C1 segment of cervical spinal cord (tissue), 14 donors: Measurements from ENCODE around the gene BTBD9.
A peak's percentile ranks its signal among the peaks of the same experiment; 100 is the strongest.
"Not testable (repeated sequence)": the region's sequence is repeated elsewhere in the genome, so short reads cannot be mapped to it uniquely, and the experiment has no call there.

ENCODE experiments used
- DNase-seq, 14 donors: peaks; one replicate each; lab custom pipeline; 2025; lab: John Stamatoyannopoulos, UW

BTBD9 gene

DNA sequence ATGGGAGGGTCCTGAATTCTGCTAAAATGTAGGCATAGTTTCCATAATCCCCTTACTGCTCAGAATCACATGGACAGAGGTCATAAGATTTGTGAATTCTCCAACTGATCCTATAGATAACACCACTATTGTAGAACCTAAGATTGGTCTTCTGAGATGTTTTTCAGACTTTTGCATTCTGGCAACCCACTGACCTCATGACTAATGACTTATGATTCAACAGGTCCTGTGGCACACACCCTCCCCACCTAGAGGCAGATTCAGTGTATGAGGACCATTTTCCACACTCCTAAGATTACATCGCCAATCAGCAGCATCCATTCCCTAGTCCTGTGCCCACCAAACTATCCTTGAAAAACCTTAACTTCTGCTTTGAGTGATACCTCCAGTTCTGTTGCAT, 207.2 kb downstream of the BTBD9 start:
- DNase-seq, result no peak

DNA sequence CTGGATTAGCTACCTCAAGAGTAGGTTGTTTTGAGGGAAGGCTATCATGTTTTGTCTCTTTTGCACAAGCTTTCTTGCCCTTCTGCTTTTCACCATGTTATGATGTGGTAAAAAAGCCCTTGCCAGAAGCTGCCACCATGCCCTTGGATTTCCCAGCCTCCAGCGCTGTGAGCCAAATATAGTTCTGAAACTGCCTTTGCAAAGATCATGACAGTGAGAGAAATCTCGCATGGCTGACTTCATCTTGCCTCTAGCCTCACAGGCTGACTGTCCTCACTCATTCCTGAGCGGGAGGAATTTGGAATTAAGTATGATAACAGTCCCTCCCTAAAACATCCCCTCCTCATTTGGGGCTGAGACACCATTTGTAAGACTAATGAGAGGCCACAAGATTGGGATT, 207.7 kb downstream of the BTBD9 start:
- no peak for DNase-seq

DNA sequence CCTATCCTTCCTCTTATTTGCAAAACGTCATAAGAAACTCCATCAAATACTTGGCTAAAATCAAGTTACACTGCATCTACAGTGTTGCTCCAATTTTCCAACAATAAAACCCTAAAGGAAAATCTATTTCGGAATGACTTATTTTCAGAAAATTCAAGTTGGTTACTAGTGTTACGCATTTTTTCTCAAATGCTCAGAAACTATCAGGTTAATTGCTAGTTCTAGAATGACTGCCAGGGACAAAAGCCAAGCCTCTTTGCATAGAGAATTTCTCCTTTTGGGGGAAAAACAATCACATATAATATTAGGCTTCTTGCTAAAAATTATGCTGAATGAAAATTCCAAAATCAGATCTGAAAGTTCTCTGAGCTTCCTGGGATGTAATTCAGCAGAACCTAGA, 210.2 kb downstream of the BTBD9 start:
- DNase-seq, result no peak

DNA sequence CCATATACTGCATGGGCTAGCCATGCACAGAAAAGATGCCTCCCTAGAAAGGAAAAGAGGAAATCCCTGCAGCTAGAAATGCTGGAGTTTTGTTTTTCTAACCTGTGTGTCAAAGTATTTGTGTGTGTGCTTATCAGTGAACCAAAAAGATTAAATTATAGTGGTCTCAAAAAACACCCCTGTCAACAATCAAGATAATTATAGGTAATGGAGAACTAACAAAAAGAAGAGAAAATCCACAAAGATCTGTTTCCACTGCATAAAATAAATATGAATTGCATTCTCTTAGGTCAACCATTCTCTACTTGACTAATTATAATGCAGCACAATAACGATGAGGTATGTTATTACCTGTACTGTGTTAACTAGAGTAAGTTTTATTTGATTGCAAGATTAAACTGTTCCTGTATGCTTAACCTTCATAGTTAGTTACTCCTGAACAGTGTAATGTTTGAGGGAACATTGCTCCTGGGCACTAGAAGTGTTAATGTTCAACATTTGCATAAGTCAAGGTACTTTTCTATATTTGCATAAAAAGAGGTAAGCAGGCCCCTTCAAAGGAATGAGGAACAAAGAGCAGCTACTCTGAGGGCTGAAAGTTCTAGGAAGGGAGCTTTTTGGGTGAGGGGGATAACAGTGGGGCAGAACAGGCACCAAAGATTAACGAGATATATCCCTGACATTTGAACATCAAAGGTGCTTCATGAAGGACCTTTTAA, 212.1 kb downstream of the BTBD9 start:
- DNase-seq, result no peak

DNA sequence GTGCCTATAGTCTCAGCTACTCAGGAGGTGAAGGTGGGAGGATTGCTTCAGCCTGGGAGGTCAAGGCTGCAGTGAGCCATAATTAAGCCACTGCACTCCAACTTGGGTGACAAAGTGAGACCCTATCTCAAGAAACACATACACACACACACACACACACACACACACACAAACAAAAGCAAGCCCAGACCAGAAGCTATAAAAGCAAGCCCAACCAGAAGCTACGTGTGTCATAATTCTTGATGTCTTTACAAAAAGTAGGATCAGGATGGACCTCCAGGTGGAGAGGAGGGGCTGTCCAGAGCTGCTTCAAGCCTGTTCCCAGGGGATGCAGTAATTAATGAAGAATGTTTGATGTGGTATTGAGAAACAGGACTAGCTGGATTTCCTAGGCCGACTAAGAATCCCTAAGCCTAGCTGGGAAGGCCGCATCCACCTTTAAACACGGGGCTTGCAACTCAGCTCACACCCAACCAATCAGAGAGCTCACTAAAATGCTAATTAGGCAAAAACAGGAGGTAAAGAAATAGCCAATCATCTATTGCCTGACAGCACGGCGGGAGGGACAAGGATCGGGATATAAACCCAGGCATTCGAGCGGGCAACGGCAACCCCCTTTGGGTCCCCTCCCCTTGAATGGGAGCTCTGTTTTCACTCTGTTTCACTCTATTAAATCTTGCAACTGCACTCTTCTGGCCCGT, 213.8 kb downstream of the BTBD9 start:
- not testable (repeated sequence) for DNase-seq

DNA sequence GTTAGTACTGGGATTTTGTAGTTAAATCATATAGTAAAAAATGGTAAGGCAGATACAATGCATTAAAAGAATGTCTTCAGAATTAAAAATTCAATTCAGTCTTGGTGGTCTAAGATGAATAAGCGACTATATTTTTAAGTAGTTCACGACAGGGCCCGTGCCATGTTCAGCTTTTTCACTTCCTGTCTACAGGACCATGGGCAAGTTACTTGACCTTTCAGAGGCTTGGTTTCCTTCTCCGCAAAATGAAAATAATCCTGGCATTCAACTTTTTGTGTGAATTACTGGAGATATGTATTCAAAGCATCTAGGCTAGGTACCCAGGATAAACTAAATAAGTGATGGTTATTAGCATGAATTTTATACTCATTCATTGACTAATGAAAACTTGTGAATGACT, 216.0 kb downstream of the BTBD9 start:
- no peak for DNase-seq

DNA sequence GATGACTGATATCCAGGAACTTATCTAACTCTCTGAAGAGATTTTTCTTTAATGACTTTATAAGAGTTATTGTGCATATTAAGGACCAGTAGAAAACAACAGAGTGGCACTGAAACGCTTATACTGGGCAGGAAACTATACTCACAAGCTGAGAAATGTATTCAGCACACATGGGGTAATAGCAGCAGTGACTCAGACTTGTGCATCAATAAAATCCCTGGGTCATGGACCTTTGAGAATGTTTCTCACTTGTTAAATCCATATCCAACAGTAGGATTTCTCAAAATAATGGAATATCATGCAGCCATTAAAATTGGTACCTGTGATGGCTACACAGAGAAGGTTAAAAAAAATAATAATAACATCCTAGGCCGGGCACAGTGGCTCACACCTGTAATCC, 219.5 kb downstream of the BTBD9 start:
- no peak for DNase-seq

DNA sequence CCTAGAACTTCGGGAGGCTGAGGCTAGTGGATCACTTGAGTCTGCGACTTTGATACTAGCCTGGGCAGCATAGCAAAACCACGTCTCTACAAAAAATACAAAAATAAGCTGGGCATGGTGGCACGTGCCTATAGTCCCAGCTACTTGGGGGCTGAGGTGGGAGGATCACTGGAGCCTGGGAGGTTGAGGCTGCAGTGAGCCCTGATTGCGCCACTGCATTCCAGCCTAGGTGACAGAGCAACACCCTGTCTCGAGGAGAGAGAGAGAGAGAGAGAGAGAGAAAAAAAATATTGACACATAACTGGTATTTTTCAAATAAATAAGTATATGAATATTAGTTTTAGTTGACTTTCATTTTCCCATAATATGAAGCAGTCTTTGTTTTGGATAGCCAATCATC, 222.2 kb downstream of the BTBD9 start:
- DNase-seq, result no peak

DNA sequence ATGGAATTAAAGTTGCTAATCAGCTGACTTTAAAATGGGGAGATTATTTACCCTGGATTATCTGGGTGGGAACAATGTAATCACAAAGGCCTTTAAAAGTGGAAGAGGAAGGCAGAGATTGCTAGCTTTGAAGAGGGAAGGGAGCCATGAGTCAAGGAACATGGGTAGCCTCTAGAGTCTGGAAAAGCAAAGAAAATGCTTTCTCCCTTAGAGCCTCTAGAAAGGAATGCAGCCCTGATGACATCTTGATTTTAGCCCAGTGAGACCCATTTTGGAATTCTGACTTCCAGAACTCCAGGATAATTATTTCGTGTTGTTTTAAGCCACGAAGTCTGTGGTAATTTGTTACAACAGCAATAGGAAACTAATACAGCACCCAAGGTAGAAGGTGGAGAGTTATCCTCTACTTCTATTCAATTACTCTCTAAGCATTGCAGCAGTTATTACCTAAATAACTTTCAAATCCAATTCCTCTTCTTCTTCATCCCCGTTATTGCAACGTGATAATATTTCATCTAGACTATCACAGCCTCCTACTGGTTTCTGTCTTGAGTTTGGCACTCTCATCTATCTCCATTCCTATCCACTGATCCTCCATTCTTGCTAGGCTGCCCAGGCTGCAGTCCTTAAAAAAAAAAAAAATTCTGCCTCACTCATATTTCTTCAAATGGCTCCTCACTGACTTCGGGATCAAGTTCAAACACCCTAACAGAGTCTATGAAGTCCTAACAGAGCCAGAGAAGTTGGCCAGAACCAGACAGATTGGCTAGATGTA, 224.3 kb downstream of the BTBD9 start:
- DNase-seq, result no peak

DNA sequence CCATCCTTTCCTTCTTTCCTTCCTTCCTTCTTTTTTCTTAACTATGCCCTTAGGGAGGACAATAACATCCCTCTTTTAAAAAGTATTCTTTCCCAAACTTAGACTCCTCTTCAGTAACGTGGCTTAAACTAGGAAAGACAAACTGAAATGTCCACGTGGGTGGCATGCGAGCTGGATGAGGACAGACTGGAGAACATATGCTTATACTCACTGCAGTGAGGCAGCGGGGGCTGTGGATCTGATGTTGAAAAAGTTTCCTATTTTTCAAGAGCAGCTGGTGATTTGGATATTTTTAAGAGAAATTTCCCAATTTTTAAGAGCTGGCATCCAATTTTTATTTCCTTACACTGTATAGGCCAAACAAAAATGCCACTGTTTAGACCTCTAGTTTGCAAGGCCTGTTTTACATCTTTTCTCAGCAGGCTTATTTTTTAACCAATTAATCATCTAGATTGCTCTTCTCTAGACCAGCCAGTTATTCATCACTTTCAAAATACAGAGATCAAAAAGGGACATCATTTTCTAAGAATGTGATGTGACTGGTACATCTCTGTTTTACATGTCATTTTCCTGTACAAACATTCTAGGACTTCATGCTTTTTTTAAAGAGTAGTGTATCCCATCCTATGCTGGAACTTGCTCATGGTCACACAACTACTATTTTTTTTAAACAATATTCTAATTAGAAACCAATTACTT, 226.5 kb downstream of the BTBD9 start:
- no peak for DNase-seq

DNA sequence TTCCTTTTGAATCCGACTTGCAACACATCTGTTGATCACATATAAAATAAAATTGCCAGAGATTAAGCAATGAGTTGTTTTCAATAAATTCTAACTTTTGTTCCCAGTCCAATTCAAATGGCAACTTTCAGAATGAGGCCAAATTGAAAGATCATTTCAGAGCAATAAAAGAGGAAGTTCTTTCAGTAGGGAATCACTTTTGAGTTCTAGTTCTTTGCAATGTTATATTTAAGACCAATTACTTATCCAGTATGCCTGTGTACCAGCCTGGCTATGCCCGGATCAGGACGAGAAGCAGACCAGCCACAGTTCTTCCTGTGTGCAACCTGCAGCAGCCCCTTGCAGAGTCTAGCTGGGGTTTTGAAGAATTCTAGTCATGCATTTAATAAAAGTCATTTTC, 232.5 kb downstream of the BTBD9 start:
- DNase-seq, result no peak

DNA sequence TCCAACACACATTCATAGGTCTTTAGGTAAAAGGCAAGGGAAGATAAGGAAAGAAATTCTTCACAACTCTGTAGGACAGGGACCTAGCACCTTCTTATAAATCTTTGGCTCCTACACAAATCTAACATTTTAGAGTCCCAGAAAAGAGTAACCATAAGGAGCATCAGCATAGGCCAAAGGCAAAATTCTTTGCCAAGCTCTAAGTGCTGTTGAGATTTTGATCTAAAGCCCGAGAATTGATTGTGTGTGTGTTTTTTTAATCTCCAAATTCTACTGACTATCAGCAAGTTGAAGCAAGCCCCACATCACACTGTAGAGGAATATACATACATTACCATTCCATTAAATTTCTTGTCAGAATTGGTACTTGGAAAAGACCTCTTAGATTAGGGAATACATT, 233.6 kb downstream of the BTBD9 start:
- DNase-seq, result no peak

DNA sequence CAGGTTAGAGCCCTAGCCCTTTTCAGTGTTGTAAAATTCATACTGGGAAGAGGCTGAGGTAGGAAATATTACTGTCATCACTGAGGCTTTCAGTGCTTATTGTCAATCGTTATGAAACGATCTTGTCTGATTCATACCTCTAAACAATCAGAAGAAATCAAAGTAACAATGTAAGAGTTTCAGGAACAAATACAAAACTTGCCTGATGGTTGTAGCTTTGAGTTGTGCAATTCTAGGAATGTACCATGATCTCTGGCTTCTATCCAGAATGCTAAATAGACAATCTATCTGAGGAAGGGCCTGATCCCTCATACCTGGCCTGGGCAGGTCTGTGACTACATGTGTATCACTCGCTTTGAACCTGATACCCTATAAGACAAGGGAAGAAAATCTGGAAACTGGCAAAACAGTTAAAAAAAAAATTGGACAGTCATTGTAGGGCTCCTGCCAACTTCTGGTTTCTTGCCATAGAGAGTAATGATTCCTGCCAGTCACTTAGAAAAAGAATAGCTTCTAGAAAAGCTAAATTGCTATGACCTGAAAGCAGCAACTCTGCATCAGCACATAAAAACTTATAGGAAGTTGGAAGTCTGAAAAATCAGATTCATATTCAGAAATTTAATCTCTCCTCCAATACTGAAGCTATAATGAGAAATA, 234.7 kb downstream of the BTBD9 start:
- DNase-seq, result peak in 1 of 14 donors; percentile 0

DNA sequence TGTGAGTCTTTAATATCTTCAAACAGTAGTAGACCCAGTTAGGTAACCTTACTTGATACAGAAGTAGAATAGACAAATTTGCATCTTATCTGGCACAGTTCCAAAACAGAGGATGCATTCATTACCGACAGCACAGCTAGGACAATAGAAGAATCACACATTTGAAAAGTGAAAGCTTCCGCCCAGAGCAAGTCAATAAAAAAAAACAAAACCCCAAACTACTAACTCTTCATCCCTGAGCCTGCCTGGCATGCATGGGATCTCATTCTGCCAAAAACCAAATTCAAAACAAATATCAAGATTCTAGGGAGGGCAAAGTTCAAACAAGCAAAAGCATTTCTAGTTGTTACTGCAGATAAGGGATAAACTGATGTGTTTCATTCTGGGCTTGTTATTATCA, 235.4 kb downstream of the BTBD9 start:
- no peak for DNase-seq

DNA sequence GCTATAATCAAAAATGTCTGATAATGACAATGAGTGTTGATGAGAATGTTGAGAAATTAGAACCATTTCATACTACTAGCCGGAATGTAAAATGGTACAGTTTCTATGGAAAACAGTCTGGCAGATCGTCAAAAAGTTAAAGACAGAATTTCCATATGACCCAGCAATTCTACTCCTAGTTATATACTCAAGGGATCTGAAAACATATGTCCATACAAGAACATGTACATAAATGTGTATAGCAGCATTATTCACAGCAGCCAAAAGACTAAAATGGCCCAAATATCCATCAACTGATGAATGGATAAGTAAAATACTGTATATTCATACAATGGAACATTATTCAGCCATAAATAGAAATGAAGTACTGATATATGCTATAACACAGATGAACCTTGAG, 236.2 kb downstream of the BTBD9 start:
- DNase-seq, result no peak

DNA sequence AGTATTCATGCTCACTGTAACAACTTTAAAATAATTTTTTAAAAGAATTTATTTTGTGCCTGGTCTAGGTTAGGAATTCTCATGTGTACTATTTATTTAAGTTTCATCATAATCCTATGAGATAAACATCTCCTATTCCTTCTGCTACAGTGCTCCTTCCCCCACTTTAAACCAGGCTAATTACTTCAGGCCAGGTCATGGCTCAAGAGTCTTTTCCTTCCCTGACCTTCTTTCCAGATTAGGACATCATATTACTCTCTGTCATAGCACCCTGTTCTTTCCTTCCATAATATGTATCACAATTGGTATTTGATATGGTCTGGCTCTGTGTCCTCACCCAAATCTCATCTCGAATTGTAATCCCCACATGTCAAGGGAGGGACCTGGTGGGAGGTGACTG, 239.0 kb downstream of the BTBD9 start:
- no peak for DNase-seq

DNA sequence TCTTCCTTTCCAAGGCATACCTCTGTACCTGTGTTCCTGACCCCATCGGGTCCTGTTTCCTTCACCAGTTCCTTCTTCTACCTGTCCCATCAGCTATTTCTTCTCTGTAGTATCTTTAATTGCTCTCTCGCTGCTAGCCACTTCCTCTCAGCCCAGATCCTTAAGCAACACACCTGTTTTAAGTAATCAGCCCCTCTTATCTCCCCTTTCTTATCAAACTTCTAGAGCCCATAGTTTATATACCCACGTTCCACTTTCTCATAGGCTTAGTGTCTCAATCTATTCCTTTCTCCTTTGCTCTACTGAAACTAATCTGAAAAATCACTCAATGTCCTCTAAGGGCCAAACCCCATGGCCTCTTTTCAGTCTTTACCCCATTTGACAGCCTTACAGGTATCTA, 239.6 kb downstream of the BTBD9 start:
- no peak for DNase-seq

DNA sequence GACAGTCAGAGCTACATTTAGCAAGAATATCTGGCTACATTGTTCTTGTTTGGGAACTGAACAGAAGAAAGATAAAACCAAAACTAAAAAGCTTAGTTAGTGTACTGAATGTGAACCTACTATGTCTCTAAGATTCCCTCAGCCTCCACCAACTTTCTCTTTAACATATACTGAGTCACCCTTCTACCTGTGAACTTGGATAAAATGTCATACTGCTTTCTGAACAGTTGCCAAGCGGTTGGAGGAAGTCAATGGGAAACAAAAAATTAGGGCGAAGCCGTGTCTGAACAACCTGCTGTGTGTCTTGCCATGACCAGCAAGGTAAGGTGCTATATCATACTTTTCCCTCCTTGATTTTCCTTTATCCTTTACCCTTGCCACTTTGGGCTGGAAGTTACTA, 243.5 kb downstream of the BTBD9 start:
- DNase-seq, result no peak

DNA sequence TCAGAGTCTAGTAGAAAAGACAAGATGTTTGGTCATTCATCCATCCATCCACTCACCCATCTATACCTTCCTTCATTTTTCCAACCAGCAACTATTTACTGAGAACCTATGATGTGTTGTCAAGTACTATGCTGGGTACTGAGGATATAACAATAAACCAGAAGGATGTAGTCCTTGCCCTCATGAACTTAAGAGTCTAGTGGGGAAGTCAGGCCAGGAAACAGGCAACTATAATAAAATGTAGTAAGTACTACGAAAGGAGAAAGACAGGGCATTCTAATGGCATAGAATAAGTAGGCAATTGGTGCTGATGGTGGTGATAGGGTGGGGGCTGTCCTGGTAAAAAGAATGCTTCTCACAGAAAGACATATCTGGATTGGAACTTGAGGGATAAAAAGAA, 245.7 kb downstream of the BTBD9 start:
- DNase-seq, result no peak

DNA sequence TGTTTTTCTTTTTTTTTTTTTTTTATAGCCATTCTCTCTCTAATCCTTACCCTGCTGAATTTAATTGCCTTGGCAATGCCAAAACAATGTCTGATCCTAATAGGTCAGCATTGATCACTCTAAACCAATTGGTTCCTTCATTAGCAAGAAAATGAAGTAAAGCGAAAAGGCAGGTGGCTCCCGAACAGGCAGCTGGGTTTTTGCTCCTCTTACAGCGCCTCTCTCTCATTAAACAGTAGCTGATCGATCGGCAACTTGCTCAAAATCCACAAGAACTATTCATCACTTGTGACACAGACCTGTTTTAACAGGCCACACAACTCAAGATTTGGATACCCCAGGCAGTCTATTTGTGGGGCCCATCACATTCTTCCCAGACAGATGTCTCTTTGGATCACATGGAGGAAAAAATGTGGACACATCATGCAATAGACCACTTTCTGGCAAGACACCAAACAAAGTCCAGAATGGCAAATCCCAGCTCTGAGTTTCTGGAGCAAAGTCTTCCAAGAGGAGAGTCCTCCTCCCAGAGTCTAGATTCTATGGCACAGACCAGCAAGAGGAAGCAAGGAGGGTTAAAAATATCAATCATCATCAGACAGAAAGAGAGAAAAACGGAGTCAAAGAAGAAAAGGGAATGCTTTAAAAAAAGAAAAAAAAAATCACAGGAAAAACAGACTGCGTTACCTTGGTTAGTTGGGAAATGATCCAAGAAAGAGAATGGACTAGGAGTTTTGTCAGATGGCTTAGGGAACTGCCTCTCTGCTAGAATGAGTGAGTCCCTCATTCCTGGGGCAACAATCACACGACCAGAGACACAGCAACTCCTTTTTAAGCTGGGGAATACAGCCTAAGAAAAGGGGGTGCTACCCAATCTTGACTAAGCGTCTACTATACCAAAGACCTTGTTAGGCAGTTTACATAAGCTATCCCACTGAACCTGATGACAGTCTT, 247.8 kb downstream of the BTBD9 start:
- DNase-seq, result no peak
